IPS DF 6.9 (cell line): ENCODE measurements around the gene PCDHB15.
"Not testable (repeated sequence)": the region's sequence is repeated elsewhere in the genome, so short reads cannot be mapped to it uniquely, and the experiment has no call there.

Experiments
- DNase-seq: peaks from one replicate; pipeline ENCODE4 v3.0.0-alpha.2; 2013; ENCODE audit warnings: low read depth, low spot score
- H3K27ac ChIP-seq: one replicate; pipeline ENCODE4 v1.5.1; 2013; ENCODE audit warnings: low read length, control low read depth
- H3K27me3 ChIP-seq: 2 replicates; pipeline ENCODE4 v1.6.1; 2013; ENCODE audit warnings: mild to moderate bottlenecking, low read length; ENCODE audit not compliant: control insufficient read depth, insufficient read depth
- H3K36me3 ChIP-seq: 2 replicates; pipeline ENCODE4 v1.6.1; 2013; ENCODE audit warnings: low read length; ENCODE audit not compliant: control insufficient read depth, insufficient read depth
- H3K4me1 ChIP-seq: 2 replicates; pipeline ENCODE4 v1.6.1; 2013; ENCODE audit warnings: low read length; ENCODE audit not compliant: control insufficient read depth, insufficient read depth
- H3K4me3 ChIP-seq: 2 replicates; pipeline ENCODE4 v1.5.1; 2013; ENCODE audit warnings: mild to moderate bottlenecking, low read length
- H3K9me3 ChIP-seq: 2 replicates; pipeline ENCODE4 v1.6.1; 2013; ENCODE audit warnings: low read length, inconsistent platforms; ENCODE audit not compliant: control insufficient read depth, insufficient read depth
- WGBS: extraction: QIAGEN DNeasy Blood & Tissue Kit; methylation state at CpG from one replicate; pipeline ENCODE4 v1.1.7; 2013; ENCODE audit warnings: mixed read lengths, missing lambda C conversion rate; ENCODE audit not compliant: insufficient read length, insufficient coverage; 5-methylcytosine and 5-hydroxymethylcytosine counted together

The PCDHB15 gene

GRCh38 chr5:141247434-141247833, 2.2 kb downstream of the PCDHB15 start:
- not testable (repeated sequence) for H3K27ac ChIP-seq, H3K9me3 ChIP-seq, H3K4me1 ChIP-seq, H3K27me3 ChIP-seq, H3K36me3 ChIP-seq, DNase-seq, H3K4me3 ChIP-seq
- WGBS, result no CpG with 5 or more reads among the region's 34 CpGs

- Histone ChIP-seq H3K4me1 (no peaks in the 10 kb centered on the region), H3K27ac (no peak overlapping the region), H3K9me3 (no peaks in the 10 kb centered on the region; the same call in 1 of the 2 replicates), H3K27me3 (no peaks in the 10 kb centered on the region), H3K4me3 (no peak overlapping the region), H3K36me3 (0 out of 2 replicates have a peak, but pooled peaks cover 3% of the 10 kb centered on the region)
- no peak for DNase-seq
These were observed 5.4 kb downstream of the PCDHB15 start for GRCh38 chr5:141250576-141250975.

- no peak overlapping the region for H3K4me3 ChIP-seq
- no peaks in the 10 kb centered on the region for H3K36me3 ChIP-seq
- DNase-seq, result no peak
- H3K27ac ChIP-seq, result no peak overlapping the region
- H3K27me3 ChIP-seq, result no peaks in the 10 kb centered on the region
- no peaks in the 10 kb centered on the region for H3K4me1 ChIP-seq
- peaks cover 3% of the 10 kb centered on the region for H3K9me3 ChIP-seq
These were observed 13.3 kb downstream of the PCDHB15 start for GRCh38 chr5:141258464-141258863.

DNA sequence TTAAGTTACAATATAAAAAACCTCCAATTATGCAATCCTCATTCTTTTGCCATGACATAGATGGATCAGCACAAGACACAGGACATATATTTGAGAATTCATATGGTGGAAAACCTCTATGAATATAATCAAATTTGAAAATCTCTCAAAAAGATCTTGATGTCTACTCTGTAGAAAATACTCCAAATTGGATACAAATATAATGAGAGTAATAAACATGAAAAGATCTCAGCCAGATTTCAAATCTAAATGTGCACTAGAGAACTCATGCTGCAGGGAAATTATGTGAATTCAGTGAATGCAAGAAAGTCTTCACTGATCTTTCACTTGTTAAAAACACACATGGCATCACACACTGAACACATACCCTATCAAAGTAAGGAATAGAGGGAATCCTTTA, 13.8 kb downstream of the PCDHB15 start:
- Histone ChIP-seq H3K27ac (no peak overlapping the region), H3K9me3 (peaks cover 3% of the 10 kb centered on the region), H3K36me3 (no peaks in the 10 kb centered on the region), H3K4me3 (no peak overlapping the region), H3K27me3 (no peaks in the 10 kb centered on the region), H3K4me1 (no peaks in the 10 kb centered on the region)
- DNase-seq, result no peak

DNA sequence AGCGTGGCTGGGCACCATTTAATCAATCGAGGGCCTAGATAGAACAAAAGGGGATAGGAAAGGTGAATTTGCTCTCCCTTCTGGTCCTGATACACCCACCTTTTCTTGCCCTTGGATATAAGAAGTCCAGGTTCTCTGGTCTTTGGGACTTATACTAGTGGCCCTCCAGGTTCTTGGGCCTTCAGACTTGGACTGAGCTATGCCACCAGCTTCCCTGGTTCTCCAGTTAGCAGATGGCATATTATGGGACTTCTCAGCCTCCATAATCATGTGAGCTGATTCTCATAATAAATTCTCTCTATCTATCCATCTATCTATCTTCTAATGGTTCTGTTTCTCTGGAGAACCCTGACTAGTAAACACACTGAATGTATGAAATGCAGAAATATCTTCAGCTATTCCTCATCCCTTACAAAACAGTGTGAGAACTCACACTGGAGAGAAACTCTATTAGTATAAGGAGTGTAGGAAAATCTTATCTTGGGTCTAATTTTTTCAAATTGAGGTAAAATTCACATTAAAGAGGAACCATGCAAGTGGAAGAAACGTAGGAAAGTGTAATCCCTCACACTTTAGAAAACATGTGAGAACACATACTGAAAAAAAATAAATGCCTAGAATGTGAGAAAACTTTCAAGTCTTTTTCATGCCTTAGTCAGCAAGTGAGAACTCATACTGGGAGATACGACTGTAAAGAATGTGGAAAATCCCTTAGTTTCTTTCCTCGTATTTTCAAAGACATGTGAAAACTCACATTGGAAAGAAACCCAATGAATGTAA, 15.5 kb downstream of the PCDHB15 start:
- no peaks in the 10 kb centered on the region for H3K36me3 ChIP-seq
- H3K27me3 ChIP-seq, result no peaks in the 10 kb centered on the region
- H3K4me3 ChIP-seq, result no peak overlapping the region
- WGBS, result no CpG with 5 or more reads among the region's 5 CpGs
- peaks cover 3% of the 10 kb centered on the region for H3K9me3 ChIP-seq
- H3K4me1 ChIP-seq, result no peaks in the 10 kb centered on the region
- H3K27ac ChIP-seq, result no peak overlapping the region
- no peak for DNase-seq

GRCh38 chr5:141261238-141261546, 16.0 kb downstream of the PCDHB15 start:
- H3K27ac ChIP-seq, result no peak overlapping the region
- no peaks in the 10 kb centered on the region for H3K27me3 ChIP-seq
- H3K36me3 ChIP-seq, result no peaks in the 10 kb centered on the region
- WGBS, result no CpG with 5 or more reads among the region's 1 CpG
- DNase-seq, result no peak
- peaks cover 3% of the 10 kb centered on the region for H3K9me3 ChIP-seq
- H3K4me1 ChIP-seq, result no peaks in the 10 kb centered on the region
- H3K4me3 ChIP-seq, result no peak overlapping the region

DNA sequence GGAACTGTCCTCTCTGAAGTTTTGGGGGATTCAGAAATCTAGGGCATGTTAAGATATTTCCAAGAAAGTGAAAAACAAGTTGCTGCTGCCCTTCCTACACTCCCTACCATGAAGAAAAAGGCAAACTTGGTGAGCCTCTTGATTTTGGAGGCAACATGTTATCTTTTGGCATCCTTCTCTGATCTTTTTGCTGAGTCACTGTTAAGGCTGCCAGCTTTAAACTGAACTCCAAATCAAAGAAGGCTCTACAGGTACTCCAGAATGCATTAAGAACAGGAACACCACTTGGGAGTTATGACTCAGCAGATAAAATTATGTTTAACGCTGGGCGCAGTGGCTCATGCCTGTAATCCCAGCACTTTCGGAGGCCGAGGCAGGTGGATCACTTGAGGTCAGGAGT, 24.0 kb downstream of the PCDHB15 start:
- Histone ChIP-seq H3K27ac (no peak overlapping the region), H3K27me3 (no peaks in the 10 kb centered on the region), H3K4me3 (no peak overlapping the region), H3K9me3 (peaks cover 3% of the 10 kb centered on the region), H3K36me3 (no peaks in the 10 kb centered on the region), H3K4me1 (no peaks in the 10 kb centered on the region)
- no CpG with 5 or more reads among the region's 4 CpGs for WGBS
- DNase-seq, result no peak

- Histone ChIP-seq H3K27ac (no peak overlapping the region), H3K27me3 (no peaks in the 10 kb centered on the region), H3K4me1 (no peaks in the 10 kb centered on the region), H3K4me3 (no peak overlapping the region), H3K9me3 (peaks cover 3% of the 10 kb centered on the region; the same call in 1 of the 2 replicates), H3K36me3 (no peaks in the 10 kb centered on the region)
- DNase-seq, result peak; percentile 5
- no CpG with 5 or more reads among the region's 3 CpGs for whole genome bisulfite sequencing
These were observed 27.7 kb downstream of the PCDHB15 start for GRCh38 chr5:141272906-141273305.

DNA sequence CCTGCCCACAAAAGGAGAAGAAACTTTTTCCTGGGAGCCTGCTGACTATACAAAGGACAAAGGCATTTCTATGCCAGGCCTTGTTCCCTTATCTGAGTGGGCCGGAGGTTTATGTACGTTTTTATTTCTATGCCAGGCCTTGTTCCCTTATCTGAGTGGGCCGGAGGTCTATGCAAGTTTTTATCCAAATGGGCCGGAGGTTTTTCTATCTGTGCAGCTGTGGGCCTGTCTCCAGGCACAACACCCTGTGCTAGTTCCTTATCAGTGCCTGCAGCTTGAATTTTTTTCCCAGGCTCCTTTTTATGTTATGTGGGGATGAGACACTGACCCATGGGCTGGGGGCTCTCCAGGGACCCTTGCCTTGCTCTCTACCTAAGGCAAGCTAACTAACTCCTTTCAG, 53.2 kb downstream of the PCDHB15 start:
- no peak overlapping the region for H3K4me3 ChIP-seq
- no peaks in the 10 kb centered on the region for H3K9me3 ChIP-seq
- H3K4me1 ChIP-seq, result no peaks in the 10 kb centered on the region
- H3K27me3 ChIP-seq, result no peaks in the 10 kb centered on the region
- no CpG with 5 or more reads among the region's 4 CpGs for WGBS
- no peak for DNase-seq
- H3K27ac ChIP-seq, result no peak overlapping the region
- no peaks in the 10 kb centered on the region for H3K36me3 ChIP-seq
